GM19324 (cell line): Measurements from ENCODE around the gene MAP6D1.
"Not testable (repeated sequence)": the region's sequence is repeated elsewhere in the genome, so short reads cannot be mapped to it uniquely, and the experiment has no call there.

Source experiments
- ATAC-seq: cut with Tn5 transposase; IDR thresholded peaks from one replicate; pipeline ENCODE4 v1.9.1; 2021; ENCODE audit warnings: mild to moderate bottlenecking, moderate library complexity; ENCODE audit not compliant: unreplicated experiment, low FRiP score

MAP6D1 gene

GRCh38 chr3:183802989-183803388, 22.4 kb downstream of the MAP6D1 start:
- no peak for ATAC-seq

- no peak for ATAC-seq
Measured at GRCh38 chr3:183801601-183802000, 23.8 kb downstream of the MAP6D1 start.

- no peak for ATAC-seq
Measured at GRCh38 chr3:183800243-183800863, 25.0 kb downstream of the MAP6D1 start.

- no peak for ATAC-seq
Measured at GRCh38 chr3:183799461-183799860, 25.9 kb downstream of the MAP6D1 start.

- no peak for ATAC-seq
Measured at GRCh38 chr3:183797996-183798395, 27.4 kb downstream of the MAP6D1 start.

GRCh38 chr3:183796372-183796771, 29.0 kb downstream of the MAP6D1 start:
- no peak for ATAC-seq

- no peak for ATAC-seq
Measured at GRCh38 chr3:183794452-183794851, 30.9 kb downstream of the MAP6D1 start.

GRCh38 chr3:183792976-183793375, 32.4 kb downstream of the MAP6D1 start:
- ATAC-seq, result no peak

- no peak for ATAC-seq
Measured at GRCh38 chr3:183790700-183791099, 34.7 kb downstream of the MAP6D1 start.

- no peak for ATAC-seq
Measured at GRCh38 chr3:183789826-183790225, 35.6 kb downstream of the MAP6D1 start.

- not testable (repeated sequence) for ATAC-seq
Measured at GRCh38 chr3:183784503-183784902, 40.9 kb downstream of the MAP6D1 start.

- ATAC-seq, result no peak
Measured at GRCh38 chr3:183782576-183783276, 42.7 kb downstream of the MAP6D1 start.

- ATAC-seq, result no peak
Measured at GRCh38 chr3:183781246-183781645, 44.1 kb downstream of the MAP6D1 start.

GRCh38 chr3:183779896-183780465, 45.4 kb downstream of the MAP6D1 start:
- ATAC-seq, result no peak

- ATAC-seq, result no peak
Measured at GRCh38 chr3:183777016-183777618, 48.3 kb downstream of the MAP6D1 start.

GRCh38 chr3:183776451-183776850, 48.9 kb downstream of the MAP6D1 start:
- not testable (repeated sequence) for ATAC-seq

- no peak for ATAC-seq
Measured at GRCh38 chr3:183775781-183776180, 49.6 kb downstream of the MAP6D1 start.

GRCh38 chr3:183774631-183775030, 50.7 kb downstream of the MAP6D1 start:
- no peak for ATAC-seq

GRCh38 chr3:183769453-183769852, 55.9 kb downstream of the MAP6D1 start:
- no peak for ATAC-seq

- ATAC-seq, result no peak
Measured at GRCh38 chr3:183768114-183768513, 57.3 kb downstream of the MAP6D1 start.
